ENCODE results near the gene ENOX1.

- TF ChIP-seq CTCF (IDR thresholded peaks at IDR 0.05) (no peak), POLR2A (IDR thresholded peaks at IDR 0.05) (no peak)
Measured at GRCh38 chr13:43200307-43200706, 586.5 kb downstream of the ENOX1 start.
